ENCODE data around the gene TFB1M.
"Not testable (repeated sequence)": the region's sequence is repeated elsewhere in the genome, so short reads cannot be mapped to it uniquely, and the experiment has no call there.

Gene TFB1M

DNA sequence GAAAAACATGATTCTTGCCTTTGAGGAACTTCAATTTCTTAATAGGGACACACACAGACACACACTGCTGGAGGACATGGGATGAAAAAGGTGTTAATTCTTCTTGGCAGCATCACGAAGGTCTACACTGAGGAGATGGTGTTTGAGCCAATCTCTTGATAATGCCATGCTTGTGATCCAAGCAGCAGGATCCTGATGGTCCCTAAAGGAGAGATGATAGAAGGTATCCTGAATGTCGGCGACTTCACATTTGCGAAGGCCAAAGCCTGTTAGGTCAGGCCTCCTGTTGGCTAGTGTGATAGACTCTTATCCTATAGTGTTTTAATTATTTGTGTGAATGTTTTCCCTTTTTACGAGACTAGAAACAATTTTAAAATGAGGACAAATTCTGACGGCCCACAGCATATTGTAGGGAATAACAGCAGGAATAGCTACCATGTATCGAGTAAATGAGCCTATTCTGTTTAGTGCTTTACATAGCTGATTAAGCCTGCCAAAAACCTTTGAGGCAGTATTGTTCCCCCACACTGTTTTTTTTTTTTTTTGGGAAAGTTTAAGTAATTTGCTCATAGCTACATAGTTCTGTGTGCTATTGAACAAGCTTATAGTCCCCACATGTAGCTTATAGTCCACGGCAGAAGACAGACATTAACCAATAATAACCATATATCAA, 15.3 kb upstream of the TFB1M start:
- no peak for DNase-seq

DNA sequence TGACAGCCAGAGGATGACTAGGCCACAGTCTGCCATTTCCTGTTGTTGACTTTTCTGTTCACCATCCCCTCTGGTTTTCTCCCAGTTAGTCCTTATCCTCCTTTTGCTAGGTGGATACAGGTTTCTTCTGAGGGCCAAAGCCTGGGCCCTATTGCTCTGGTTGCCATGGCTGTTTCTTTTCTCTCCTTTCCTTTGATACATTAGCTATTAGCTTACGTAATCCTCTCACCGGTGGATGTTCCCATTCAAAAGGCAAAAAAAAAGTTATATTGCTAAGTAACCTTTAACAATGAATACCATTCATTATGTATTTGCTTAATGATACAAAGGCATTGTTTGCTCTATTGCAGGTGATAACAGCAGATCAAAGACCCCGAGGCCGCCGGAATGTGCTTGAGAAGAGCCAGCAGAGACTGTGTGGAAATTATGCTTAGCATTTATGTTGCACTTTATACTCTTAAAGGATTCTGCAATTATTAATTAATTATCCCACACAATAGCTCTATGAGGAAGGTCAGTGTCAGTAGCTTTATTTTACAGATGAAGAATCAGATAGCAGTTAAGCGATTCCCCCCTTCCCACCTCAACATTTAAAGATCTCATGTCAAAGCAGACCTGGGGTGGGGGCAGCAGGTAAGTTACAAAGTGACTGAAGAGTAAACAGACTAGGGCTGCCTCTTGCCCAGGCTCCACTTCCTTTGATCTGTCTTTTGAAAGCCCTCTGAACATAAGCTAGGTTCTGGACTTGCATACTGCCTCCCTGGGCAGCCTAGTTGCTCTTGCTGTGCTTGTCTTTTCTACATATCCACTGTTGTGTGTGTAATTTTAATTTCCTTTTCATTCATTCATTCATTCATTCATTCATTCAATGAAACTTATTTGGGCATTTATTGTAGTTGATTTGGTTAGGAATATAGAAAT, 14.5 kb upstream of the TFB1M start:
- no peak for DNase-seq

GRCh38 chr6:155328074-155328538, 13.8 kb upstream of the TFB1M start:
- no peak for DNase-seq

DNA sequence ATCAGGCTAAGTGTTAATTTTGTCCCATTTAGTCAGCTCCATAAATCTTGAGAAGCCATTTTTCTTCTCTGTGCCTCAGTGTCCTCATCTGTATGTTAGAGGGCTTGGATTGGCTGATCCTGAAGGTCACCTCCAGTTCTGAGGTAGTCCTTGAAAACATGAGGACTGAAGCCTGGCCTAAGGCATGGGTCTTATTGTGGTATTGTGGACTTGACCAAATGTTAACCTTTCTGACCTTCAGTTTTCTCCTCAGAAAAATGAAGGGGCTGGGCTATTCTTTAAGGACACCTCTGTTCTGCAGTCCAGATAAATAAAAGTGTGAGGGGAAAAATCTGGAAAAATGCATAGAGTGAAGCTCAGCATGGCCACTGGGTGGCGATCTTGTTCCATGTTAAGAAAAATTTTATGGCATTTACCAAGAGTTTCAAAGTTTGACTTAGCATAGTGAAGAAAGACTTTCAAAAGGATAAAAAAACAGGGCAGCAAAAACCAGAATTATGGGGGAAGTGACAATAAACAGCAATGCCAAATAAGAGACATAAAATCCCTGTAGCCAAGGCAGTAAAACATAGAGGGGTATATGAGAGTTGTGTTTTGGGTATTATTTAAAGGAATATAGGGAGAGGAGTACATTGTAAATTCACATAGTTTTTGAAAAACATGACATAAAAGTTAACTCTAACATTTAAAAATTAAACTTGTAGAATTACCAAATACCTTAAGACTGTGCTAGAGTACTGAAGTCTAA, 13.2 kb upstream of the TFB1M start:
- DNase-seq: peak; percentile 19 to 33

GRCh38 chr6:155325700-155326516, 11.6 kb upstream of the TFB1M start:
- DNase-seq: no peak

GRCh38 chr6:155324993-155325392, 10.7 kb upstream of the TFB1M start:
- no peak for DNase-seq

DNA sequence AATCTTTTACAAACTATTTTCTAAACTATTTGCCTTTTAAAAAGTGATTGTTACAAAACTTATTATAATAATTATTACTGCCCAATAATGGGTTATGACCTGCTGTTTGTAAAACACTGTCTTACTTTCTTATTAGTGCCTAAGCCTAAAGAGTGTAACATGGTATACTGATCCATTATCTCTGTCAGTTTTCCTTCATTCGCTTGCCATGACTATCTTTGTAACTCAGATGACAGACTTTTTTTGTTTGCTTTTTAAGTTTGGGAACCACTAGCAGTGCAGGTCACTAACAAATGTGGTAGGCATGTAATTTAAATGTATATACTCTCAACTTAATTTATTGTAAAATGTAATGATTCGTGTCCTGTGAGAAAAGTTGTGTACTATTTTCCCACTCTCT, 9.9 kb upstream of the TFB1M start:
- DNase-seq: no peak

- no peak for DNase-seq
These were observed 5.6 kb upstream of the TFB1M start for GRCh38 chr6:155319902-155320301.

DNA sequence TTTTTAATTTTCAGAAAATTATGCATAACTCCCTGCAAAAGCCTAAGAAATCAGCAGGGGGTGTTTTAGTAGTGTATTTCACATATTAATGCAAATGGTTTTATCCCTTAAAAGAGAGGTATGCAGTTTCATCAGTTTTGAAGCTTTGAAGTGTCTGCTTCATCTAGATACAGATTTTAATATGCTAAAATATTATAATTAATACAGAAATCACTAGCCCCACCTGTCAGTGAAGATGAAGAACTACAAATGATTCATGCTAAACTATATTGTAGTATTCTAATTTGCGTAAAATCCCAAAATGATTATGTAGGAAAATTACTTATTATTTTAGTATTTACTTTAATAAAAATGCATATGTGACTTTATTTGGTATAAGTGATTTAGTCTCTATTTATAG, 2.9 kb upstream of the TFB1M start:
- DNase-seq: no peak

DNA sequence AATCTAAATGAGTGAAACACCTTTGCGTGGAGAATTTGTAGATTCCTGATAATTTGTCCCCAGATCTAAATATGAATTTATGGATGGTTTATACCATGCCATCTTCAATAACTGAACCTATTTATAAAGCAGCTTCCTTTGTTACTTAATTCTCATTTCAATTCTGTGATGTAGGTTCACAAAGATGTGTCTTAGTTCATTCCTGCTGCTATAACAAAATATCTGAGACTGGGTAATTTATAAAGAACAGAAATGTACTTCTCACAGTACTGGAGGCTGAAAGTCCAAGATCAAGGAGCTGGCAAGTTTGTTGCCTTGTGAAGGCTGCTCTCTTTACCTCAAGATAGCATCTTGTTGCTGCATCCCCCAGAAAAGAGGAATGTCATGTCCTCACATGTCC, 2.1 kb upstream of the TFB1M start:
- DNase-seq: no peak

DNA sequence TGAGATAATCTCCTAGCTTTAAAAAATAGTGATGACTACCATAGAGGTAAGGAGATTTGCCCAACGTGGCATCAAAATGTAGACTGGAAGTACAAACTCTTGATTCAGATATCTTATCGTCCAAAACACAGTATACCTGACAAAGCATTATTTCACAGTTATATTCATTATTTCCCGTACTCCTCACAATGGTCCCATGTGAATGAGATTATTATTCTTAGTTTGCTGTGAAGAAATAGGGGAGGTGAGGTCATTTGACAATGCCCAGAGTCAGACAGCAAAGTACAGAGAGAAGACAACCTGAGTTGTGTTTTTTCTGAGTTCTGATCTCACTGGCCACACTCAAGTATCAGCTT, 1.2 kb upstream of the TFB1M start:
- no peak for DNase-seq

DNA sequence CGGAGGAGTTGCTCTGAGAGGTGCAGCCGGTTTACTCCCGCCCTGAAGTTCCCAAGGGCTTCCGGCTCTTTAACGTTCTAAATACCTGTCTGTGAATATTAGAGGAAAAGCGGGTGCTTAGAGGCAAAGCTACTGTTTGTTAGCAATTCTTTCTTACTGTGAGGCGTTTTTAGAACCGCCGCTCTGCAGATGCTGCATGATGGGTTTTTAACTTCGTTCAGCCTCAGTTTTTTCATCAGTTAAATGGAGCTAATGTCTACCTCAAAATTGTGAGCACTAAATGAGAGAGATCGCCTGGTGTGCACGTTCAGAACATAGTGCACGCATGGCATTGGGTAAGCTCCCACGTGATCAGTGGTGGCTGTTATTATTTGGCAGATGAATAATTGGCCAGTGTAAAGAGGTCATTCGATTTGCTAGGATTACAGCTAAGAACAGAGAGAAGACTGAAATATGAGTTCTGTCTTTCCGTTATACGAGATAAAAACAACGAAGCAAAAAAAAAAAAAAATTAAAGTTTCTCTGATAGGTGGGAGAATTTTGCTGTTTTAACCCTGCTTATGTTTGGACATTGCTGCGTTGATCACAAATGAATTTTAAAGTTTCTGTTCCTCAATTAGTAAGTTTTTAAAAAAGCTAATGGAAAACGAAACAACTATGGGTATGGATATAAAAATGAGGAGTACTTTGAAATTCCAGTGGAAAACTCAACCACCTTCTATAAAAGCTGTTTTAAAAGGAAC, 660 bp upstream of the TFB1M start:
- peak; percentile 86 to 93 for DNase-seq

- DNase-seq: peak in 1 of 2 experiments; percentile 39
These were observed 637 bp downstream of the TFB1M start for GRCh38 chr6:155313602-155314091.

DNA sequence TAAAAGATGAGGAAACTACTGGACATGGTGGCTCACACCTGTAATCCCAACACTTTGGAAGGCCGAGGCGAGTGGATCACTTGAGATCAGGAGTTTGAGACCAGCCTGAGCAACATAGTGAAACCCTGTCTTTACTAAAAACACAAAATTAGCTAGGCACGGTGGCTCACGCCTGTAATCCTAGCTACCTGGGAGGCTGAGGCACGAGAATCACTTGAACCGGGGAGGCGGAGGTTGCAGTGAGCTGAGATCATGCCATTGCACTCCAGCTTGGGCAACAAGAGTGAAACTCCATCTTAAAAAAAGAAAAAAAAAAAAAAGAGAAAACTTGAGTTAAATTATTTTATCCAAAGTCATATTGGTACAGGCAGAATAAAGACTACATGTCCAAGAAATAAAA, 1.3 kb downstream of the TFB1M start:
- not testable (repeated sequence) for DNase-seq

GRCh38 chr6:155311583-155311982, 2.7 kb downstream of the TFB1M start:
- no peak for DNase-seq

- DNase-seq: no peak
These were observed 3.2 kb downstream of the TFB1M start for GRCh38 chr6:155311086-155311485.

DNA sequence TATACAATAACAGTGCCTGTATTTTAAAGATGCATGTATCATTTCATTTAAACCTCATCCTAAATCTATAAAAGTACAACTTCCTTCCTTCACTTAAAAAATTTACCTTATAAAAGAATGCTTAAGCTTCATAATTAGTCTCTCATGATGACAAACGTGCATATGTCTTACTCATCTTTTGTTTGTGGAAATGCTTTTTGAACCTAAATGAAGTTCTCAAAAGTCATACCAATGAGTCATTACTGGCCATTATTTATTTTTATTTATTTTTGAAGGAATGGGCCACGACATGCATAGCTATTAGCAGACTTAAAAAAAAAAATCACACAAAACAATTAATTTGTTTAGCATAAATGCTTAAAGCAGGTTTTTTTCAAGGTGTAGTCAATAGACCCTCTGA, 3.7 kb downstream of the TFB1M start:
- DNase-seq: no peak

- DNase-seq: no peak
These were observed 5.1 kb downstream of the TFB1M start for GRCh38 chr6:155309150-155309549.

GRCh38 chr6:155306958-155307357, 7.3 kb downstream of the TFB1M start:
- no peak for DNase-seq

DNA sequence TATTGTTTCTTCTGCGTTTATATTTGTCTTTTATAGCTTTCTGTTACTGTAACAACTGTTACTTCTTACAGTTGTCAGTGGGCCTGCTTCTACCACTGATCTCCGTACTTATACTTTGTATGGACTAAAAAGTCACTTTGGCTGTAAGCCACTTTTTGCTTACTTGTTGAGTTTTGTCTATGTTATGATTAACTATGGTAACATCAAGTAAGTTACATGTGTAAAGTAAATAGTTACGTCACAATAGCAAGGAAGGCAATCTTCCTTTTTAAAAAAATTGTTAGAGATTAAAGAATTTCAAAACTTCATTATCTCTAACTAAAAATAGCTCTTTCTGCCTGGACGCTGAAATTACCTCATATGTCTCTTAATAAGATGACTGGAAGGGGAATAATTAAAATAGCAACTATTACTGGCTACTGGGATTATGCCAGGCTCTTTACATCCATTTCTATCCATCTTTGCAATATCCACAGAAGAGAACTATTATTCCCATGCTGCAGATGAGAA, 10.9 kb downstream of the TFB1M start:
- no peak for DNase-seq

DNA sequence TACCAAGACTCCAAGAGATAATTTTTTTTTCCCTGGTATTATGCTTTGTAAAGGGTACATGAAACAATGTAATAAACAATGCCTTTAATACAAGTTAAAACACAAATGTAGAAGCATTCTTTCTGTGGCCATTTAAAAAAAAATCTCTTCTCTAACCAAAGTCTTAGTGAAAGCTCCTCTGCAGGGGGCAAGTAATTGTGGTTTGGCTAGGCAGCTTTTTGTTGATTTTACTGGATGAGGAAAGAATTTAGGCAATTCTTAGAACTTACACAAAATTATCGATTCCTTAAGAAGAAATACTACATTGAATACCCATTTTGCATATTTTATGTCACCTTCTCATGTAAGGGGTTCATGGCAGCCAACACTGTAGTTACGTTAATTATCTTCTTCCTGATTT, 12.4 kb downstream of the TFB1M start:
- no peak for DNase-seq

GRCh38 chr6:155297669-155298068, 16.6 kb downstream of the TFB1M start:
- no peak for DNase-seq
